WTC11 (cell line): Measurements from ENCODE around the gene TPK1. TPM values are rescaled to one million over a fixed set of nuclear protein-coding genes. Genes with fewer than 3 reads are reported as not detected.

Experiments
- ATAC-seq: fragments of 200-7000 bp; cut with Tn5 transposase; 2 replicates; pipeline ENCODE4 v1.10.0; 2021; ENCODE audit warnings: mild to moderate bottlenecking, moderate library complexity
- CTCF ChIA-PET: fragments of 300-600 bp; sonication (Branson Sonifier 250); formaldehyde crosslinking; loops from one replicate; lab custom pipeline; 2021; ENCODE audit warnings: antibody characterized with exemption; lab: Charles Lee
- POLR2A ChIA-PET: fragments of 350-600 bp; sonication (Branson Sonifier 250); formaldehyde crosslinking; loops from one replicate; lab custom pipeline; 2021; ENCODE audit warnings: antibody characterized with exemption; lab: Charles Lee
- DNase-seq: peaks from one replicate; pipeline ENCODE4 v3.0.0; 2021; ENCODE audit warnings: low spot score
- H3K27ac Mint-ChIP-seq: 2 replicates; pipeline ENCODE4 v1.8.0; 2021; ENCODE audit warnings: mixed read lengths
- H3K27me3 Mint-ChIP-seq: 2 replicates; pipeline ENCODE4 v1.8.0; 2021; ENCODE audit warnings: low read depth, mild to moderate bottlenecking, moderate library complexity, mixed read lengths
- H3K36me3 Mint-ChIP-seq: 2 replicates; pipeline ENCODE4 v1.8.0; 2021; ENCODE audit warnings: mixed read lengths
- H3K4me1 Mint-ChIP-seq: 2 replicates; pipeline ENCODE4 v1.8.0; 2022; ENCODE audit warnings: mixed read lengths
- H3K4me3 Mint-ChIP-seq: 2 replicates; pipeline ENCODE4 v1.8.0; 2021; ENCODE audit warnings: mild to moderate bottlenecking, moderate library complexity, mixed read lengths
- H3K9me3 Mint-ChIP-seq: 2 replicates; pipeline ENCODE4 v1.8.0; 2021; ENCODE audit warnings: mixed read lengths
- CREM ChIP-seq: sonication (generic); formaldehyde crosslinking; IDR thresholded peaks from 2 replicates; pipeline ENCODE4 v1.8.1; 2022; ENCODE audit warnings: mild to moderate bottlenecking, missing genetic modification reagents, moderate library complexity
- ETV6 ChIP-seq: sonication (generic); formaldehyde crosslinking; IDR thresholded peaks from 2 replicates; pipeline ENCODE4 v1.8.1; 2022; ENCODE audit warnings: mild to moderate bottlenecking, missing genetic modification reagents
- GABPB1 ChIP-seq: sonication (generic); formaldehyde crosslinking; IDR thresholded peaks from 2 replicates; pipeline ENCODE4 v1.8.1; 2023; ENCODE audit warnings: mild to moderate bottlenecking, missing genetic modification reagents
- JUN ChIP-seq: sonication (generic); formaldehyde crosslinking; IDR thresholded peaks from 2 replicates; pipeline ENCODE4 v1.8.0; 2023; ENCODE audit warnings: mild to moderate bottlenecking, missing genetic modification reagents
- NFATC4 ChIP-seq: fragments of 250-450 bp; sonication (Bioruptor Pico); IDR thresholded peaks from 2 replicates; pipeline ENCODE4 v1.9.0; 2021; ENCODE audit warnings: mild to moderate bottlenecking
- NR2C2 ChIP-seq: sonication (generic); formaldehyde crosslinking; IDR thresholded peaks from 2 replicates; pipeline ENCODE4 v1.8.0; 2022; ENCODE audit warnings: mild to moderate bottlenecking, missing genetic modification reagents
- NR3C1 ChIP-seq: sonication (generic); formaldehyde crosslinking; conservative IDR thresholded peaks from 2 replicates; pipeline ENCODE4 v1.8.1; 2023; ENCODE audit warnings: low read depth, mild to moderate bottlenecking, missing genetic modification reagents
- TEAD4 ChIP-seq: sonication (generic); formaldehyde crosslinking; IDR thresholded peaks from 2 replicates; pipeline ENCODE4 v1.8.0; 2022; ENCODE audit warnings: mild to moderate bottlenecking, missing genetic modification reagents
- ZBTB21 ChIP-seq: sonication (generic); formaldehyde crosslinking; IDR thresholded peaks from 2 replicates; pipeline ENCODE4 v1.8.1; 2023; ENCODE audit warnings: mild to moderate bottlenecking, missing genetic modification reagents, borderline replicate concordance
- ZNF232 ChIP-seq: sonication (generic); formaldehyde crosslinking; IDR thresholded peaks from 2 replicates; pipeline ENCODE4 v1.8.0; 2022; ENCODE audit warnings: mild to moderate bottlenecking, missing genetic modification reagents
- total RNA-seq: library from RNA; stranded (reverse); gene quantifications from 3 replicates; pipeline ENCODE4 v1.2.3, GENCODE V29; 2021
- TF ChIP-seq, protein P1 (sequence below): sonication (generic); formaldehyde crosslinking; conservative IDR thresholded peaks from 2 replicates; pipeline ENCODE4 v1.8.1; 2023; ENCODE audit warnings: mild to moderate bottlenecking, low read depth, missing genetic modification reagents, moderate library complexity
- TF ChIP-seq, protein P2 (sequence below): sonication (generic); formaldehyde crosslinking; IDR thresholded peaks from 2 replicates; pipeline ENCODE4 v1.8.1; 2022; ENCODE audit warnings: low read depth, mild to moderate bottlenecking, moderate library complexity, missing genetic modification reagents, borderline replicate concordance
- TF ChIP-seq, protein P3 (sequence below): fragments of 250-450 bp; sonication (Bioruptor Pico); IDR thresholded peaks from 2 replicates; pipeline ENCODE4 v1.9.0; 2021; ENCODE audit warnings: moderate library complexity, mild to moderate bottlenecking, inconsistent platforms, borderline replicate concordance
- TF ChIP-seq, protein P4 (sequence below): sonication (generic); formaldehyde crosslinking; IDR thresholded peaks from 2 replicates; pipeline ENCODE4 v1.8.1; 2023; ENCODE audit warnings: mild to moderate bottlenecking, missing genetic modification reagents, borderline replicate concordance
- TF ChIP-seq, protein P5 (sequence below): fragments of 250-450 bp; sonication (Bioruptor Pico); IDR thresholded peaks from 2 replicates; pipeline ENCODE4 v1.9.0; 2021; ENCODE audit warnings: mild to moderate bottlenecking

TPK1 gene
- total RNA-seq, 1 experiment from 2014 or later: 2.7 TPM

DNA sequence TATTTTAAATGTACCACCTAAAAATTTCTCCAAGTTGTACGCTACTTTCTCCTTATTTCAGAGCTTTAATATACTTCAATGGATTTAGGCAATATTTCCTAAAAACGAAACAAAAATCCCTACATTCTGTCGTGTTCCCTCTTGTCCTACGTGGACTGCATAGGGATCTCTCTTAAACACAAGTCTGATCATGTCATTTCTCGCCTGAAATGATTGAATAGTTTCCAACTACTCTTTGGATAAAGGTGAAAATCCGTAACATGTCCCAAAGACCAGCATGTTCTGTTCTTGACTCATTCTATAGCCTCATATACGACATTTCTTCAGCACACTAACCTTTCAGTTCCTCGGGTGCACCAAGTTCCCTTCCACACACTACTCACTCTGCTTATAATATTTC lies 17.7 kb upstream of the TPK1 start (continued):
- TF ChIP-seq JUN (CRISPR knock-in tag) (no peak), GABPB1 (no peak)
- TF ChIP-seq, protein P1, sequence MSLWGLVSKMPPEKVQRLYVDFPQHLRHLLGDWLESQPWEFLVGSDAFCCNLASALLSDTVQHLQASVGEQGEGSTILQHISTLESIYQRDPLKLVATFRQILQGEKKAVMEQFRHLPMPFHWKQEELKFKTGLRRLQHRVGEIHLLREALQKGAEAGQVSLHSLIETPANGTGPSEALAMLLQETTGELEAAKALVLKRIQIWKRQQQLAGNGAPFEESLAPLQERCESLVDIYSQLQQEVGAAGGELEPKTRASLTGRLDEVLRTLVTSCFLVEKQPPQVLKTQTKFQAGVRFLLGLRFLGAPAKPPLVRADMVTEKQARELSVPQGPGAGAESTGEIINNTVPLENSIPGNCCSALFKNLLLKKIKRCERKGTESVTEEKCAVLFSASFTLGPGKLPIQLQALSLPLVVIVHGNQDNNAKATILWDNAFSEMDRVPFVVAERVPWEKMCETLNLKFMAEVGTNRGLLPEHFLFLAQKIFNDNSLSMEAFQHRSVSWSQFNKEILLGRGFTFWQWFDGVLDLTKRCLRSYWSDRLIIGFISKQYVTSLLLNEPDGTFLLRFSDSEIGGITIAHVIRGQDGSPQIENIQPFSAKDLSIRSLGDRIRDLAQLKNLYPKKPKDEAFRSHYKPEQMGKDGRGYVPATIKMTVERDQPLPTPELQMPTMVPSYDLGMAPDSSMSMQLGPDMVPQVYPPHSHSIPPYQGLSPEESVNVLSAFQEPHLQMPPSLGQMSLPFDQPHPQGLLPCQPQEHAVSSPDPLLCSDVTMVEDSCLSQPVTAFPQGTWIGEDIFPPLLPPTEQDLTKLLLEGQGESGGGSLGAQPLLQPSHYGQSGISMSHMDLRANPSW (CRISPR knock-in tag): no peak

DNA sequence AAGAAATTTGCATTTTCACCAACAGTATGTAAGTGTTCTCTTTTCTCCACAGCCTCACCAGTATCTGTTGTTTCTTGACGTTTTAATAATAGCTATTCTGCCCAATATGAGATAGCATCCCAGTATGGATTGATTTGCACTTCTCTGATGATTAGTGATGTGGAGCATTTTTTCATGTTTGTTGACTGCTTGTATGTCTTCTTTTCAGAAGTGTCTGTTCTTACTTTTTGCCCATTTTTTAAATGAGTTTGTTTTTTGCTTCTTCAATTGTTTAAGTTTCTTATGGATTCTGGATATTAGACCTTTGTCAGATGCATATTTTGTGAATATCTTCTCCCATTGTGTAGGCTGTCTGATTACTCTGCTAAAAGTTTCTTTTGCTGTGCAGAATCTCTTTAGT lies 12.2 kb upstream of the TPK1 start:
- H3K4me1 Mint-ChIP-seq: no peaks in the 10 kb centered on the region
- no peak overlapping the region for H3K4me3 Mint-ChIP-seq
- no peak for DNase-seq
- H3K27me3 Mint-ChIP-seq: no peaks in the 10 kb centered on the region; the same call in 1 of the 2 replicates
- TF ChIP-seq ZNF232 (no peak), CREM (no peak), ETV6 (CRISPR knock-in tag) (no peak), ZBTB21 (CRISPR knock-in tag) (no peak), NR3C1 (CRISPR knock-in tag) (no peak), TEAD4 (CRISPR knock-in tag) (no peak), NR2C2 (CRISPR knock-in tag) (no peak), NFATC4 (no peak)
- TF ChIP-seq, protein P2, sequence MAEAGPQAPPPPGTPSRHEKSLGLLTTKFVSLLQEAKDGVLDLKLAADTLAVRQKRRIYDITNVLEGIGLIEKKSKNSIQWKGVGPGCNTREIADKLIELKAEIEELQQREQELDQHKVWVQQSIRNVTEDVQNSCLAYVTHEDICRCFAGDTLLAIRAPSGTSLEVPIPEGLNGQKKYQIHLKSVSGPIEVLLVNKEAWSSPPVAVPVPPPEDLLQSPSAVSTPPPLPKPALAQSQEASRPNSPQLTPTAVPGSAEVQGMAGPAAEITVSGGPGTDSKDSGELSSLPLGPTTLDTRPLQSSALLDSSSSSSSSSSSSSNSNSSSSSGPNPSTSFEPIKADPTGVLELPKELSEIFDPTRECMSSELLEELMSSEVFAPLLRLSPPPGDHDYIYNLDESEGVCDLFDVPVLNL: no peak
- TF ChIP-seq, protein P3, sequence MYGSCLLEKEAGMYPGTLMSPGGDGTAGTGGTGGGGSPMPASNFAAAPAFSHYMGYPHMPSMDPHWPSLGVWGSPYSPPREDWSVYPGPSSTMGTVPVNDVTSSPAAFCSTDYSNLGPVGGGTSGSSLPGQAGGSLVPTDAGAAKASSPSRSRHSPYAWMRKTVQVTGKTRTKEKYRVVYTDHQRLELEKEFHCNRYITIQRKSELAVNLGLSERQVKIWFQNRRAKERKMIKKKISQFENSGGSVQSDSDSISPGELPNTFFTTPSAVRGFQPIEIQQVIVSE: no peak
- TF ChIP-seq, protein P4, sequence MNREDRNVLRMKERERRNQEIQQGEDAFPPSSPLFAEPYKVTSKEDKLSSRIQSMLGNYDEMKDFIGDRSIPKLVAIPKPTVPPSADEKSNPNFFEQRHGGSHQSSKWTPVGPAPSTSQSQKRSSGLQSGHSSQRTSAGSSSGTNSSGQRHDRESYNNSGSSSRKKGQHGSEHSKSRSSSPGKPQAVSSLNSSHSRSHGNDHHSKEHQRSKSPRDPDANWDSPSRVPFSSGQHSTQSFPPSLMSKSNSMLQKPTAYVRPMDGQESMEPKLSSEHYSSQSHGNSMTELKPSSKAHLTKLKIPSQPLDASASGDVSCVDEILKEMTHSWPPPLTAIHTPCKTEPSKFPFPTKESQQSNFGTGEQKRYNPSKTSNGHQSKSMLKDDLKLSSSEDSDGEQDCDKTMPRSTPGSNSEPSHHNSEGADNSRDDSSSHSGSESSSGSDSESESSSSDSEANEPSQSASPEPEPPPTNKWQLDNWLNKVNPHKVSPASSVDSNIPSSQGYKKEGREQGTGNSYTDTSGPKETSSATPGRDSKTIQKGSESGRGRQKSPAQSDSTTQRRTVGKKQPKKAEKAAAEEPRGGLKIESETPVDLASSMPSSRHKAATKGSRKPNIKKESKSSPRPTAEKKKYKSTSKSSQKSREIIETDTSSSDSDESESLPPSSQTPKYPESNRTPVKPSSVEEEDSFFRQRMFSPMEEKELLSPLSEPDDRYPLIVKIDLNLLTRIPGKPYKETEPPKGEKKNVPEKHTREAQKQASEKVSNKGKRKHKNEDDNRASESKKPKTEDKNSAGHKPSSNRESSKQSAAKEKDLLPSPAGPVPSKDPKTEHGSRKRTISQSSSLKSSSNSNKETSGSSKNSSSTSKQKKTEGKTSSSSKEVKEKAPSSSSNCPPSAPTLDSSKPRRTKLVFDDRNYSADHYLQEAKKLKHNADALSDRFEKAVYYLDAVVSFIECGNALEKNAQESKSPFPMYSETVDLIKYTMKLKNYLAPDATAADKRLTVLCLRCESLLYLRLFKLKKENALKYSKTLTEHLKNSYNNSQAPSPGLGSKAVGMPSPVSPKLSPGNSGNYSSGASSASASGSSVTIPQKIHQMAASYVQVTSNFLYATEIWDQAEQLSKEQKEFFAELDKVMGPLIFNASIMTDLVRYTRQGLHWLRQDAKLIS (CRISPR knock-in tag): no peak
- TF ChIP-seq, protein P5, sequence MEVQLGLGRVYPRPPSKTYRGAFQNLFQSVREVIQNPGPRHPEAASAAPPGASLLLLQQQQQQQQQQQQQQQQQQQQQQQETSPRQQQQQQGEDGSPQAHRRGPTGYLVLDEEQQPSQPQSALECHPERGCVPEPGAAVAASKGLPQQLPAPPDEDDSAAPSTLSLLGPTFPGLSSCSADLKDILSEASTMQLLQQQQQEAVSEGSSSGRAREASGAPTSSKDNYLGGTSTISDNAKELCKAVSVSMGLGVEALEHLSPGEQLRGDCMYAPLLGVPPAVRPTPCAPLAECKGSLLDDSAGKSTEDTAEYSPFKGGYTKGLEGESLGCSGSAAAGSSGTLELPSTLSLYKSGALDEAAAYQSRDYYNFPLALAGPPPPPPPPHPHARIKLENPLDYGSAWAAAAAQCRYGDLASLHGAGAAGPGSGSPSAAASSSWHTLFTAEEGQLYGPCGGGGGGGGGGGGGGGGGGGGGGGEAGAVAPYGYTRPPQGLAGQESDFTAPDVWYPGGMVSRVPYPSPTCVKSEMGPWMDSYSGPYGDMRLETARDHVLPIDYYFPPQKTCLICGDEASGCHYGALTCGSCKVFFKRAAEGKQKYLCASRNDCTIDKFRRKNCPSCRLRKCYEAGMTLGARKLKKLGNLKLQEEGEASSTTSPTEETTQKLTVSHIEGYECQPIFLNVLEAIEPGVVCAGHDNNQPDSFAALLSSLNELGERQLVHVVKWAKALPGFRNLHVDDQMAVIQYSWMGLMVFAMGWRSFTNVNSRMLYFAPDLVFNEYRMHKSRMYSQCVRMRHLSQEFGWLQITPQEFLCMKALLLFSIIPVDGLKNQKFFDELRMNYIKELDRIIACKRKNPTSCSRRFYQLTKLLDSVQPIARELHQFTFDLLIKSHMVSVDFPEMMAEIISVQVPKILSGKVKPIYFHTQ (CRISPR knock-in tag): no peak
- no peak overlapping the region for H3K27ac Mint-ChIP-seq
- CTCF ChIA-PET: no interaction called here
- H3K36me3 Mint-ChIP-seq: no peaks in the 10 kb centered on the region
- POLR2A ChIA-PET: no interaction called here
- no peak for ATAC-seq
- H3K9me3 Mint-ChIP-seq: peaks cover 17% of the 10 kb centered on the region
